SK-N-SH treated with all-trans-retinoic acid at 6 μM for 48 hours (cell line): ENCODE results near the gene CCDC81.

Experiments used
- ATAC-seq: fragments of 200-7000 bp; cut with Tn5 transposase; 3 replicates; pipeline ENCODE4 v1.9.1; 2020; ENCODE audit warnings: mild to moderate bottlenecking, moderate library complexity
- ARNTL ChIP-seq: fragments of 450-650 bp; formaldehyde crosslinking; IDR thresholded peaks from 2 replicates; pipeline ENCODE4 v1.5.0; 2020; ENCODE audit warnings: low read depth, mild to moderate bottlenecking, moderate library complexity, borderline replicate concordance
- BACH2 ChIP-seq: fragments of 250-450 bp; sonication (Bioruptor Pico); IDR thresholded peaks from 2 replicates; pipeline ENCODE4 v1.9.0; 2021; ENCODE audit warnings: mild to moderate bottlenecking, borderline replicate concordance
- CSDC2 ChIP-seq: fragments of 250-450 bp; sonication (Bioruptor Pico); IDR thresholded peaks from 2 replicates; pipeline ENCODE4 v1.5.0; 2020; ENCODE audit warnings: mild to moderate bottlenecking, moderate library complexity
- ESRRG ChIP-seq: fragments of 250-450 bp; sonication (Bioruptor Pico); IDR thresholded peaks from 2 replicates; pipeline ENCODE4 v1.6.1; 2021; ENCODE audit warnings: mild to moderate bottlenecking
- GLIS3 ChIP-seq: fragments of 250-450 bp; sonication (Bioruptor Pico); IDR thresholded peaks from 2 replicates; pipeline ENCODE4 v1.5.0; 2020; ENCODE audit warnings: mild to moderate bottlenecking, moderate library complexity
- ISL1 ChIP-seq: fragments of 250-450 bp; sonication (Bioruptor Pico); IDR thresholded peaks from 2 replicates; pipeline ENCODE4 v2.1.2; 2022; ENCODE audit warnings: mild to moderate bottlenecking, moderate library complexity
- OSR1 ChIP-seq: fragments of 250-450 bp; sonication (Bioruptor Pico); IDR thresholded peaks from 2 replicates; pipeline ENCODE4 v1.8.0; 2022; ENCODE audit warnings: moderate library complexity, mild to moderate bottlenecking, inconsistent platforms
- PPARA ChIP-seq: fragments of 250-450 bp; sonication (Bioruptor Pico); IDR thresholded peaks from 2 replicates; pipeline ENCODE4 v1.5.0; 2020; ENCODE audit warnings: mild to moderate bottlenecking, borderline replicate concordance
- RARB ChIP-seq: fragments of 250-450 bp; sonication (Bioruptor Pico); IDR thresholded peaks from 2 replicates; pipeline ENCODE4 v1.8.0; 2021; ENCODE audit warnings: mild to moderate bottlenecking, moderate library complexity
- SNAI2 ChIP-seq: fragments of 250-450 bp; sonication (Bioruptor Pico); IDR thresholded peaks from 2 replicates; pipeline ENCODE4 v1.5.0; 2020; ENCODE audit warnings: mild to moderate bottlenecking, moderate library complexity
- TCF4 ChIP-seq: fragments of 250-450 bp; sonication (Bioruptor Pico); IDR thresholded peaks from 2 replicates; pipeline ENCODE4 v1.8.0; 2021; ENCODE audit warnings: mild to moderate bottlenecking, moderate library complexity, borderline replicate concordance
- TOX ChIP-seq: fragments of 250-450 bp; sonication (Bioruptor Pico); IDR thresholded peaks from 2 replicates; pipeline ENCODE4 v1.8.0; 2021; ENCODE audit warnings: mild to moderate bottlenecking, moderate library complexity, borderline replicate concordance
- ZC3H10 ChIP-seq: fragments of 250-450 bp; sonication (Bioruptor Pico); IDR thresholded peaks from 2 replicates; pipeline ENCODE4 v1.5.1; 2021; ENCODE audit warnings: mild to moderate bottlenecking, moderate library complexity
- ZFP3 ChIP-seq: fragments of 250-450 bp; sonication (Bioruptor Pico); IDR thresholded peaks from 2 replicates; pipeline ENCODE4 v1.5.0; 2020; ENCODE audit warnings: mild to moderate bottlenecking, moderate library complexity
- ZFP30 ChIP-seq: fragments of 450-650 bp; formaldehyde crosslinking; IDR thresholded peaks from 2 replicates; pipeline ENCODE4 v1.5.0; 2022; ENCODE audit warnings: mild to moderate bottlenecking, moderate library complexity
- ZNF565 ChIP-seq: fragments of 450-650 bp; formaldehyde crosslinking; conservative IDR thresholded peaks from 2 replicates; pipeline ENCODE4 v1.5.0; 2020; ENCODE audit warnings: low read depth, mild to moderate bottlenecking, moderate library complexity
- ZNF70 ChIP-seq: fragments of 450-650 bp; formaldehyde crosslinking; IDR thresholded peaks from 2 replicates; pipeline ENCODE4 v1.5.0; 2020; ENCODE audit warnings: mild to moderate bottlenecking, moderate library complexity
- ZNF8 ChIP-seq: fragments of 450-650 bp; formaldehyde crosslinking; IDR thresholded peaks from 2 replicates; pipeline ENCODE4 v1.5.0; 2020; ENCODE audit warnings: mild to moderate bottlenecking, moderate library complexity
- TF ChIP-seq, protein P1 (sequence below): fragments of 250-450 bp; sonication (Bioruptor Pico); IDR thresholded peaks from 2 replicates; pipeline ENCODE4 v1.5.1; 2021; ENCODE audit warnings: mild to moderate bottlenecking, moderate library complexity
- TF ChIP-seq, protein P2 (sequence below): fragments of 250-450 bp; sonication (Bioruptor Pico); IDR thresholded peaks from 2 replicates; pipeline ENCODE4 v1.5.1; 2020; ENCODE audit warnings: low read depth, mild to moderate bottlenecking, moderate library complexity
- TF ChIP-seq, protein P3 (sequence below): fragments of 250-450 bp; sonication (Bioruptor Pico); IDR thresholded peaks from 2 replicates; pipeline ENCODE4 v1.8.0; 2021; ENCODE audit warnings: low read depth, mild to moderate bottlenecking, moderate library complexity, borderline replicate concordance
- TF ChIP-seq, protein P4 (sequence below): fragments of 250-450 bp; sonication (Bioruptor Pico); IDR thresholded peaks from 2 replicates; pipeline ENCODE4 v1.5.0; 2020; ENCODE audit warnings: mild to moderate bottlenecking, moderate library complexity

Gene CCDC81

DNA sequence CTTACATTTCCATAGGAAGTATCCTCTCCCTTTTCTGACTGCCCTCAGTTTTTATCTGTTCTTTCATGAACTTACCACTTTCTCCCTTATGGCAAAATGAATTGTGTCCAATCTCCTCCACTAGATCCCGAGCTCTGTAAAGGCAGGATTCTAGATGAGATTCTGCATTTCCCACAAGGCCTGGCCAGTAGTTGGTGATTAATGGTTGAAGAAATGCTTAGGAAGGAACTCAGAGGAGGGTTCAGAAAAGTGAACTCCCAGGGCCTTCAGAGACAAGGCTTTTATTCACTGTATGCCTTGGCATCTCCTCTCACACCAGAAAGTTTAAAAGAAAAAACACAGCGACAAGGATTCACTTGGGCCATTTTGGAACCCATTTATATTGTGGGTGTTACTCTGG, 66.2 kb downstream of the CCDC81 start:
- TF ChIP-seq, protein P1, sequence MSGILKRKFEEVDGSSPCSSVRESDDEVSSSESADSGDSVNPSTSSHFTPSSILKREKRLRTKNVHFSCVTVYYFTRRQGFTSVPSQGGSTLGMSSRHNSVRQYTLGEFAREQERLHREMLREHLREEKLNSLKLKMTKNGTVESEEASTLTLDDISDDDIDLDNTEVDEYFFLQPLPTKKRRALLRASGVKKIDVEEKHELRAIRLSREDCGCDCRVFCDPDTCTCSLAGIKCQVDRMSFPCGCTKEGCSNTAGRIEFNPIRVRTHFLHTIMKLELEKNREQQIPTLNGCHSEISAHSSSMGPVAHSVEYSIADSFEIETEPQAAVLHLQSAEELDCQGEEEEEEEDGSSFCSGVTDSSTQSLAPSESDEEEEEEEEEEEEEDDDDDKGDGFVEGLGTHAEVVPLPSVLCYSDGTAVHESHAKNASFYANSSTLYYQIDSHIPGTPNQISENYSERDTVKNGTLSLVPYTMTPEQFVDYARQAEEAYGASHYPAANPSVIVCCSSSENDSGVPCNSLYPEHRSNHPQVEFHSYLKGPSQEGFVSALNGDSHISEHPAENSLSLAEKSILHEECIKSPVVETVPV (CRISPR knock-in tag), result no peak
- TF ChIP-seq TCF4 (CRISPR knock-in tag) (no peak), ISL1 (CRISPR knock-in tag) (no peak), SNAI2 (CRISPR knock-in tag) (no peak), ZC3H10 (CRISPR knock-in tag) (no peak), CSDC2 (CRISPR knock-in tag) (no peak), OSR1 (no peak), ZFP3 (CRISPR knock-in tag) (no peak), ZFP30 (CRISPR knock-in tag) (no peak)
- ATAC-seq, result no peak

DNA sequence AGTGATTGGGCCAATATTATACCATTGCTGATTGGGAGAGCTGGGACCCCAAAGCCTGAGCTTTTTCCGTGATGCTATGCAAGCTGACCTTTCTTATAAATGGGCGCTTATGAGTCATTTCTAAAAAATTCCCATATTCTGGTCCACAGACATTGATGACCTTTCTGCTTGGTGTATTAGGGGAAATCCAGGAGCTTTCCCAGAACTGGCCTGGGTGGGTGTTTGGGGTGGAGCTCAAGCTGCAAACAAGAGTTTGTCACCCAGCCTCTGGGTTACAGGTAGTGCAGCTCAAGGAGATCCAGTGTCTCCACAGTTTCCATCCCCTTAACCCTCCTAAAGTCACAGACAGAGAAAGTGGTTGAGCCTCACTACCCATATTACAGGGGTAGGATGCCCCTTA, 67.7 kb downstream of the CCDC81 start:
- no peak for TF ChIP-seq ZNF8
- TF ChIP-seq CSDC2 (CRISPR knock-in tag), result no peak
- TF ChIP-seq ZNF565, result no peak
- no peak for TF ChIP-seq ZC3H10 (CRISPR knock-in tag)
- TF ChIP-seq TCF4 (CRISPR knock-in tag), result no peak
- TF ChIP-seq, protein P2, sequence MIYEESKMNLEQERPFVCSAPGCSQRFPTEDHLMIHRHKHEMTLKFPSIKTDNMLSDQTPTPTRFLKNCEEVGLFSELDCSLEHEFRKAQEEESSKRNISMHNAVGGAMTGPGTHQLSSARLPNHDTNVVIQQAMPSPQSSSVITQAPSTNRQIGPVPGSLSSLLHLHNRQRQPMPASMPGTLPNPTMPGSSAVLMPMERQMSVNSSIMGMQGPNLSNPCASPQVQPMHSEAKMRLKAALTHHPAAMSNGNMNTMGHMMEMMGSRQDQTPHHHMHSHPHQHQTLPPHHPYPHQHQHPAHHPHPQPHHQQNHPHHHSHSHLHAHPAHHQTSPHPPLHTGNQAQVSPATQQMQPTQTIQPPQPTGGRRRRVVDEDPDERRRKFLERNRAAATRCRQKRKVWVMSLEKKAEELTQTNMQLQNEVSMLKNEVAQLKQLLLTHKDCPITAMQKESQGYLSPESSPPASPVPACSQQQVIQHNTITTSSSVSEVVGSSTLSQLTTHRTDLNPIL (CRISPR knock-in tag), result no peak
- no peak for TF ChIP-seq ESRRG (CRISPR knock-in tag)
- no peak for TF ChIP-seq ISL1 (CRISPR knock-in tag)
- no peak for TF ChIP-seq ZFP30 (CRISPR knock-in tag)
- TF ChIP-seq ZFP3 (CRISPR knock-in tag), result no peak
- no peak for TF ChIP-seq BACH2
- no peak for TF ChIP-seq ZNF70 (CRISPR knock-in tag)
- no peak for TF ChIP-seq RARB (CRISPR knock-in tag)
- TF ChIP-seq, protein P1 (CRISPR knock-in tag), result no peak
- TF ChIP-seq ARNTL, result no peak
- TF ChIP-seq OSR1, result no peak
- TF ChIP-seq, protein P3, sequence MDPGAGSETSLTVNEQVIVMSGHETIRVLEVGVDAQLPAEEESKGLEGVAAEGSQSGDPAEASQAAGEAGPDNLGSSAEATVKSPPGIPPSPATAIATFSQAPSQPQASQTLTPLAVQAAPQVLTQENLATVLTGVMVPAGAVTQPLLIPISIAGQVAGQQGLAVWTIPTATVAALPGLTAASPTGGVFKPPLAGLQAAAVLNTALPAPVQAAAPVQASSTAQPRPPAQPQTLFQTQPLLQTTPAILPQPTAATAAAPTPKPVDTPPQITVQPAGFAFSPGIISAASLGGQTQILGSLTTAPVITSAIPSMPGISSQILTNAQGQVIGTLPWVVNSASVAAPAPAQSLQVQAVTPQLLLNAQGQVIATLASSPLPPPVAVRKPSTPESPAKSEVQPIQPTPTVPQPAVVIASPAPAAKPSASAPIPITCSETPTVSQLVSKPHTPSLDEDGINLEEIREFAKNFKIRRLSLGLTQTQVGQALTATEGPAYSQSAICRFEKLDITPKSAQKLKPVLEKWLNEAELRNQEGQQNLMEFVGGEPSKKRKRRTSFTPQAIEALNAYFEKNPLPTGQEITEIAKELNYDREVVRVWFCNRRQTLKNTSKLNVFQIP, result no peak
- no peak for TF ChIP-seq TOX (CRISPR knock-in tag)
- TF ChIP-seq PPARA (CRISPR knock-in tag), result no peak
- no peak for TF ChIP-seq SNAI2 (CRISPR knock-in tag)
- ATAC-seq, result no peak

DNA sequence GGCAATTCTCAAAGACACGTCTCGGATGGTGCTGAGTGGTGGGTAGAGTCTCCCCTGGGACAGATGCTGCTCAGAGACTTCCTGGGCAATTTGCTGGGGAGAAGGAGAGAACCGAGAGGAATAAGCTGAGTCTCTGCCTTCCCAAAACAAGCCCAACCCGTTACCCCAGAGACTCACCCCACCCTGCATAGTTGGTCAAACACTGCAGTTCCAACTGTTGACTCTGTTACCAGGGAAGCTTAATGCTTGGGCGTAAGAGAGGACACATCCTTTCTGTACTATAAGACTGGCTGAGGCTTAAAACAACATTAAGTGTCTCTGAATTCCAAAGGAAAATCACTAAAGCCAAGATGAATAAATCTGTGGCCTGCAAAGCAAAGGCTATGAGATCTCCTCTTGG, 68.1 kb downstream of the CCDC81 start:
- TF ChIP-seq, protein P1 (CRISPR knock-in tag), result no peak
- TF ChIP-seq GLIS3, result no peak
- no peak for TF ChIP-seq CSDC2 (CRISPR knock-in tag)
- TF ChIP-seq, protein P4, sequence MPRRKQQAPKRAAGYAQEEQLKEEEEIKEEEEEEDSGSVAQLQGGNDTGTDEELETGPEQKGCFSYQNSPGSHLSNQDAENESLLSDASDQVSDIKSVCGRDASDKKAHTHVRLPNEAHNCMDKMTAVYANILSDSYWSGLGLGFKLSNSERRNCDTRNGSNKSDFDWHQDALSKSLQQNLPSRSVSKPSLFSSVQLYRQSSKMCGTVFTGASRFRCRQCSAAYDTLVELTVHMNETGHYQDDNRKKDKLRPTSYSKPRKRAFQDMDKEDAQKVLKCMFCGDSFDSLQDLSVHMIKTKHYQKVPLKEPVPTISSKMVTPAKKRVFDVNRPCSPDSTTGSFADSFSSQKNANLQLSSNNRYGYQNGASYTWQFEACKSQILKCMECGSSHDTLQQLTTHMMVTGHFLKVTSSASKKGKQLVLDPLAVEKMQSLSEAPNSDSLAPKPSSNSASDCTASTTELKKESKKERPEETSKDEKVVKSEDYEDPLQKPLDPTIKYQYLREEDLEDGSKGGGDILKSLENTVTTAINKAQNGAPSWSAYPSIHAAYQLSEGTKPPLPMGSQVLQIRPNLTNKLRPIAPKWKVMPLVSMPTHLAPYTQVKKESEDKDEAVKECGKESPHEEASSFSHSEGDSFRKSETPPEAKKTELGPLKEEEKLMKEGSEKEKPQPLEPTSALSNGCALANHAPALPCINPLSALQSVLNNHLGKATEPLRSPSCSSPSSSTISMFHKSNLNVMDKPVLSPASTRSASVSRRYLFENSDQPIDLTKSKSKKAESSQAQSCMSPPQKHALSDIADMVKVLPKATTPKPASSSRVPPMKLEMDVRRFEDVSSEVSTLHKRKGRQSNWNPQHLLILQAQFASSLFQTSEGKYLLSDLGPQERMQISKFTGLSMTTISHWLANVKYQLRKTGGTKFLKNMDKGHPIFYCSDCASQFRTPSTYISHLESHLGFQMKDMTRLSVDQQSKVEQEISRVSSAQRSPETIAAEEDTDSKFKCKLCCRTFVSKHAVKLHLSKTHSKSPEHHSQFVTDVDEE (CRISPR knock-in tag), result no peak
- TF ChIP-seq SNAI2 (CRISPR knock-in tag), result no peak
- no peak for TF ChIP-seq ESRRG (CRISPR knock-in tag)
- no peak for ATAC-seq
